GM21737 (cell line): ENCODE measurements around the gene NANS.
A peak's percentile ranks its signal among the peaks of the same experiment; 100 is the strongest.

Experiments
- ATAC-seq: cut with Tn5 transposase; IDR thresholded peaks from one replicate; pipeline ENCODE4 v1.9.1; 2021; ENCODE audit warnings: mild to moderate bottlenecking, moderate library complexity; ENCODE audit not compliant: unreplicated experiment

NANS gene

DNA sequence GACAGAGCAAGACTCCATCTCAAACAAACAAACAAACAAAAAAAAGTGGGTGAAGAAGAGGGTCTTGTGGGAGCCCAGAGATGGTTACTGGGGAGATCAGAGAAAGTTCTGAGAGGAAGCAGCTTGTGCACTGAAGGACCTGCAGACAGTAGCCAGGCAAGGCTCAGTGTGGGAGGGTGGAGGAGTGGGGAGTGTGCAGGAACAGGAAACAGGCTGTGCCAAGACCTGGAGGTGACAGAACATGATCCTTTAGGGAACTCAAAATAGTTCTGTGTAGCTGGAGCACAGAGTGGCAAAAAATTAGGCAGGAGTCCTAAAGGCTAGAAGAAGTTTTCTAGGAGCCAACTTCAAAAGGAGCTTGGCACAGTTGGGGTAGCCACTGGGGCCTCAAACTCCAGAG, 19.2 kb upstream of the NANS start:
- no peak for ATAC-seq

DNA sequence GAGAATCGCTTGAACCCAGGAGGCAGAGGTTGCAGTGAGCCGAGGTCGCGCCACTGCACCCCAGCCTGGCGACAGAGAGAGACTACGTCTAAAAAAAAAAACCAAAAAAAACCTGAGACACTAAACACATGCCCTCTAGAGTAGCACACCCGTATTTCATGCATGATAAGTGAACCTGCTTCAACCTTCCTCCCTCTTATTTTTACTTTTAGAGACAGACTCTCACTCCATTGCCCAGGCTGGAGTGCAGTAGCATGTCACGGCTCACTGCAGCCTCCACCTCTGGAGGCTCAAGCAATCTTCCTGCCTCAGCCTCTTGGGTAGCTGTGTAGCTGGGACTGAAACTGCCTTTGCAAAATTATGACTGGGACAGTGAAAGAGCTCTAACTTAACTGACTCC, 17.6 kb upstream of the NANS start:
- peak; percentile 49 for ATAC-seq

DNA sequence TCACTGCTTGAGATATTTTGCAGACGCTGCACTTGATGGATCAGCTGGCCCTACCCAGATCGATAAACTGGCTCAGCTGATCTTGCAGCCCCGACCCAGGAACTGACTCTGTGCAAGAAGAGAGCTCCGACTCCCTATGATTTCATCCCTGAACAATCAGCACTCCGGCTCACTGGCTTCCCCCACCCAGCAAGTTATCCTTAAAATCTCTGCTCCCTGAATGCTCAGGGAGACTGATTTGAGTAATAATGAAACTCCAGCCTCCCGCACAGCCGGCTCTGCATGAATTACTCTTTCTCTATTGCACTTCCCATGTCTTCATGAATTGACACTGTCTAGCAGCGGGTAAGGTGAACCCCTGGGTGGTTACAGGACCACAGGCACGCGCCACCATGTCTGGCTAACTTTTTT, 16.9 kb upstream of the NANS start:
- no peak for ATAC-seq

DNA sequence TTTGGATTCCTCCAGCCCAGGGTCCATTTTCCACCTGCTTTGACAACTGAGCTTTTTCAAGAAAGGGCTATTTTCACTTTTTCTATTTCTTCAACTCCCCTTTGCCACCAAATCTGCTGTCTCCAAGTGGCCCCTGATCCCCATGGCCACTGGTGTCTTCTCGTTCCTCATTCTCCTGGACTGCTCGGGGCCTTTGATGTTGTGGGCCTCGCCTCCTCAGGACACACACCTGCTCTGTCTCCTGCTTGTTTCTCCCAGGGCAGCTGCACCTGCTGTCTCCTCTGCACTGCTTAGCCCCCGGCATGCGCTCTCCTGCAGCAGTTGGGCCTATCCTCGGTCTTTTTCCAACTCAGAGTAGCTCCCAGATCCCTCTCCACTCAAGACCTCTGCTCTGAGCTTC, 16.3 kb upstream of the NANS start:
- no peak for ATAC-seq

DNA sequence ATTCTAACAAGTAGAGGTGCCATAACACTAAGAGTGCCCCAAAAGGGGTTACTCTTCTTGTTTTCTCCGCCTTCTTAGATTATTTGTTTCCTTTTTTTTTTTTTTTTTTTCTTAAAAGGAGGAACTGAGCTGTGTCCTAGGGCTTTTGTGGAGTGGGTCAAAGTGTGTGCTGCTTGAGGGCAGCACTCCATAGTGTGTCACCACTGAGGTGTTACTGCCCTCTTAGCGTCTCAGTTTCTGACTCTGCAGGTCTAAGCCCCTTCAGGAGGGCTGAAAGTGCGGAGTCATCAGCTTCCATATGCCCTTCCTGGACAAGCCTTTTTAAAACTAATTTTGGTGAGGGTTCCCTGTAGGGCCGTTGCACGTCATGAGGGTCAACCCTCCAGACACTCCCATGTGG, 12.6 kb upstream of the NANS start:
- no peak for ATAC-seq

DNA sequence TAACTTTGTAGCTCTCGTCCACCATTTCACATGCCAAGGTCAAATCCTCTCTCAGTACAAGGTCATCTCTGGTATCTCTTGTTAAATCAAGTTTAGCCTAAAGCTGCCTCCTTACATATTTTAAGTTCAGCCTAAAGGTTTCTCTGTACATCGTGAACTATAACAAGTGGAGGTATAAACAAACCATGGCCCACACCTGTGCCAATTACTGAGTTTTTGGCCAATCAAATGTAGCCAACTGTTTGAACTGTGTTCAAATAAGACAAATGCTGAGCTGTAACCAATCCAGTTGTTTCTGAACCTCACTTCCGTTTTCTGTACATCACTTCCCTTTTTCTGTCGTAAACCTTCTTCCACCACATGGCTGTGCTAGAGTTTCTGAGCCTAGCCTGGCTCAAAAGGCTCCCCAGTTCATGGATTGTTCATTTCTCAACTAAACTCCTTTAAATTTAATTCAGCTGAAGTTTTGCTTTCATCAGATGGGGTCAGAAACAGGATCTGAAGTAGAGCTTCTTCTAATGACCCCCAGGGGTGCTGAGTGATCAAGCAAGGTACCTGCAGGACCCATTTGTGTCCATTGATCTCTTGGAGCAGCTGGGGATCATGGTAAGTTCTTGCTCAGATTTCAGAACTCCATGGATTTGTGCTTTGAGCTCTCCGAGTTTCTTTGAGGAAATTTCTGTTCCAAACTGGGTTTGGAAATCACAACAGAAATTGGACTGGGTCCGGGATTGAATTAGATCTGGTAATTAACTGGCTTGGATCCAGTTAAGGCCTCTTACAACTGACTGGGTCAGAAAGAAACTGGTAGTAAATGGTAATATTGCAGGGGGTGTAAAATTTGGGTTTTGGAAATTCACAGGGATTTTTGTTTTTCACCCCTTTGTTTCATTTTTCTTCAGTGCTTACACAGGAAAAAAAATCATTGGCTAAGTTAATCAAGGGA, 11.0 kb upstream of the NANS start:
- peak; percentile 80 for ATAC-seq

DNA sequence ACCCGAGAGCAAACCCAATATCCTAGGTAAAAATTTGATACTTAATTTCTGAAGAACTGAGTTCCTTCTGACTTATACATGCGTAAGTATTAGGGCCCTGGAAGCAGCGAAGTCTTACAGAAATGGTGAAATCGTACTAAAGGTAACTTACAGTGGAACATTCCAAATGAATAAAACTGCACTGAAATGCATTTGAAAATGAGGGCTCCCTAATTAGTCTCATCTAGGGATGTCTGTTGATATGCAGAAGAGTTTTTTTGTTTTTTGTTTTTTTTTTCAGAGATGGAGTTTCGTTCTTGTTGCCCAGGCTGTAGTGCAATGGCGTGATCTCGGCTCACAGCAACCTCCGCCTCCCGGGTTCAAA, 10.4 kb upstream of the NANS start:
- no peak for ATAC-seq

DNA sequence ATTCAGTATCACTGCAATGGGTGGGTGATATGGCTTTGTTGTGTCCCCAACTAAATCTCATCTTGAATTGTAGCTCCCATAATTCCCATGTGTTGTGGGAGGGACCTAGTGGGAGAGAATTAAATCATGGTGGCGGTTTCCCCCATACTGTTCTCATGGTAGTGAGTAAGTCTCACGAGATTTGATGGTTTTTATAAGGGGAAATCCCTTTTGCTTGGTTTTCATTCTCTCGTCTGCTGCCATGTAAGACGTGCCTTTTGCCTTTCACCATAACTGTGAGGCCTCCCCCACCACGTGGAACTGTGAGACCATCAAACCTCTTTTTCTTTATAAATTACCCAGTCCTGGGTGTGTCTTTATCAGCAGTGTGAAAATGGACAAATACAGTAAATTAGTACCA, 9.5 kb upstream of the NANS start:
- no peak for ATAC-seq

DNA sequence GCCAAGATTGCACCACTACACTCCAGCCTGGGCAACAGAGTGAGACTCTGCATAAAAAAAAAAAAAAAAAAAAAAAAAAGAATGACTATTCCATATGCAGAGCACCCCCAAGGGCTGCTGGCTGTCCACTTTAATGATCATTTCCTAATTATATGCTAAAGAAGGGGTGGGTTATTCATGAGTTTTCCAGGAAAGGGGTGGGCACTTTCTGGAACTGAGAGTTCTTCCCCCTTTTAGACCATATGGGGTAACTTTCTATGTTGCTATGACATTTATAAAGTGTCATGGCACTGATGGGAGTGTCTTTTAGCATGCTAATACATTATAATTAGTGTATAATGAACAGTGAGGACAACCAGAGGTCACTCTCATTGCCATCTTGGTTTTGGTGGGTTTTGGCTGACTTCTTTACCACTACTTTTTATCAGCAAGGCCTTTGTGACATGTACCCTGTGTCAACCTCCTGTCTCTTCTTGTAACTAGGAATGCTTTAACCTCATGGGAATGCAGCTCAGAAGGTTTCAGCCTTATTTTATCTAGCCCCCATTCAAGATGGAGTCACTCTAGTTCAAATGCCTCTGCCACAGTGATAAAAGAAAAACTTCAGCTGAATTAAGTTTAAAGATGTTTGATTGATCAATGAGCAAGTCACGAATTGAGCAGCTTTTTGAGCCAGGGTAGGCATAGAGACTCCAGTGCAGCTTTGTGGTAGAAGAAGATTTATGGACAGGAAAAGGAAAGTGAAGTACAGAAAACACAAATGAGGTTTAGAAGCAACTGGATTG, 7.1 kb upstream of the NANS start:
- ATAC-seq: no peak

DNA sequence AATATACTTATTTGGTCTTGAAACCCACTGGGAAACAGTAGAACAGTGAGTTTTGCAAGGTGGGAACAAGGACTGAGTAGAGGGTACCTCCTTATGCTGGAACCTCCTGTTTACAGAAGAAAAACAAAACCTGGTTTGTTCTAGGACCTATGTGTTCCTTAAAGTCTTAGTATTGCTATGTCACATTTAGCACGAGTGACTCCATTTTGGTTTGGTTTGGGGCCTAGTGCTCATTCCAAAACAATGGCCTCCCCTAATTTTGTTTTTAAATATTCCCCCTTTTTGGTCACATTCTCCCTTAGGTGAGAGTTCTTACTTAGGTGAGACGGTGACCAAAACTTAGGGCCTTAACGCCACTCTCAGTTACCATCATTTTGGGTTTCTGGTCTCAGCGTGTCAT, 6.2 kb upstream of the NANS start:
- ATAC-seq: no peak

DNA sequence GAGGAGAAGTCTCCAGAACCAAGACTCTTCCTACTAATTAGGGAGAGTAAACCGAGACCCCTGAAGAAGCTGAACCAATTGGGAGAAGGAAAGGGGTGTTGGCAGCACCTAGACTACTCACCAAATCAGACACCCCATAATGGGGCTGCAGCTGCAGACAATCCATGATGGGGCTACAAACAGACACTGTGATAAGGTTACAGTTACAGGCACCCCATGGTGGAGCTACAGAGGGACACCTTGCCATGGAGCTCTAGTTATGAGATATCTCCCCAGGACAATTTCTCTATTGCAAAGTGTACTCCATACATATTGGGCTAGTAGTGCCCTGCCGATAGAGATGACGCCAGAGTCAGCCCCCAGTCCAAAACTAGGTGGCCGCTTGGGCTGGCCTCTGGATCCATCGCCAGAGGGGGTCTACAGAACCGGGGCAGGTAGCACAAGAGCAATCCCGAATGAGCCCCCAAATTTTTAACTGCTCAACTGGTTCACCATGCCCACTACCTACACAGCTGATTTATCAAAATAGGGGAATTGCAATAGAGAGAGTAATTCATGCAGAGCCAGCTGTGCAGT, 2.1 kb upstream of the NANS start:
- ATAC-seq: no peak

DNA sequence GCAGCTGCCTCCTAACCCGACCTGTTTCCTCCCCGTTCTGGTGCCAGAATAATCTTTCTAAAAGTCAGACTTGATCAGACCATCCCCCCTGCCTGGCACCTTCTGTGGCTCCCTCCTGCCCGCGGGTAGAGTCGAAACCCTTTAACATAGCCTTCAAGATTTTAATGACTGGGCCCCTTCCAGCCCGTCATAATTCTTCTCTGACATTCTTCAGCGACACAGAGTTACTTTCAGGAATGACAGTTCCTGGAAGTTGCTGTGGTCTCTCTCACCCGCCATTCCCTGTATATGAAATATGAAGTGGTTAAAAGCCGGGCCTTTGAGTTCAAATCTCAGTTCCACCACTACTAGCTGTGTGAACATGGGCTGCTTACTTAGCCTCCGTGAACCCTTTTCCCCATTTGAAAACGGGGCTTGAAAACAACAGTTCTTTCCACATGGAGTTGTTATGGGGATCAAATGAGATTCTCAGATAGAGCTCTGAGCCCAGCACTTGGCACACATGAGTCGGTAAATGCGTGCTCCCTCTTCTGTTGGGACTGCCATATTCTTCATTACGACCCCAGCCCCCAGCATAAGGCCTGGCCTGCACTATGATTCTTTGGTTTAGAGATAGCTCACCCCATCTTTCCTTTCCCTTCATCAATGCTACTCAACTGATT, 737 bp downstream of the NANS start:
- no peak for ATAC-seq

DNA sequence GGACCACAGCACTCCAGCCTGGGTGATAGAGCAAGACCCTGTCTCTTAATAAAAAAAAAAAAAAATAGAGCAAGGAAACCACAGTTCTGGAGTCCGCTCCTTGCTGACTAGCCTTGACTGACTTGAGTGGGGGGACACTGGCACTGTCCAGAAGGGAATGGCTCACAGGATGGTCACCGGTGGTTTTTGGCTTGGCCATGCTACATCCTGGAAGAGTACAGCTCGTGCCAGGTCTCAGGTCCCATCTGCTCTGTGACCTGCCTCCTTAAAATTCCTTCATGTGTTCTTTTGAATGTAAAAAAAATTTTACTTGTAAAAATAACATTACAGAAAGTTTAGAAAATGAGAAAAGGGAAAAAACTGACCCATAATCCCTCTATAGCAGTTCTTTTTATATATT, 5.6 kb downstream of the NANS start:
- no peak for ATAC-seq

DNA sequence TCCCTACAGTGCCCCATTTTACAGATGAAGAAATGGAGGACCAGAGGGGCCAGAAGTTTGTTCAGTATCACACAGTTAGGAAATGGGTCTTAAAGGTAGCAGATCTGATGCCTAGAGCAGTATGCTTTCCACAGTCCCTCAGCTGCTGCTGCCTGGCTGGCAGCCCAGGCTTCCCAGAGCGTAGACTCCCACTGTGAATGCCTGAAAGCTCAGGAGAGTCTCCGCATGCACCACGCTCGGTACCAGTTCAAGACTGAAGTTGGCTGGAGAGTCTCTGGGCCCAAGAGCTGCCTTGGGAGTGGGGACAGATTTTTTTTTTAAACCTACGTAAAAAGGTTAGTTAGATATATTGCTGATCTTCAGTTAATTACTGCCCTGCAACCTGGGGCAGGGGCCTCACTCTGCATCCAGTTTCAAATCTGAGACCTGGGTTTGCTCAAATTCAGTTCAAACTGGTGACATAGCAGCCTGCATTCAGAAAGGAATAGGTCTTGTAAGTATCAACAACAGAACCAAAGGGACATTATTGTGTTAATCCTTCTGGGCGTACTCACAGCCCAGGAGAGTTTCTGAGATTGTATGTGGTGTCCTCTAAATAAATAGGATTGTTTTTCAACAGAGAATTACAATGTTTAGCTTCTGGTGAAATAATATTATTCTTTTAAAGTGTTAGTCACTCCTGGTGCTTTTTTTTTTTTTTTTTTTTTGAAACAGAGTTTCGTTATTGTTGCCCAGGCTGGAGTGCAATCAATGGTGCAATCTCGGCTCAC, 8.3 kb downstream of the NANS start:
- no peak for ATAC-seq

DNA sequence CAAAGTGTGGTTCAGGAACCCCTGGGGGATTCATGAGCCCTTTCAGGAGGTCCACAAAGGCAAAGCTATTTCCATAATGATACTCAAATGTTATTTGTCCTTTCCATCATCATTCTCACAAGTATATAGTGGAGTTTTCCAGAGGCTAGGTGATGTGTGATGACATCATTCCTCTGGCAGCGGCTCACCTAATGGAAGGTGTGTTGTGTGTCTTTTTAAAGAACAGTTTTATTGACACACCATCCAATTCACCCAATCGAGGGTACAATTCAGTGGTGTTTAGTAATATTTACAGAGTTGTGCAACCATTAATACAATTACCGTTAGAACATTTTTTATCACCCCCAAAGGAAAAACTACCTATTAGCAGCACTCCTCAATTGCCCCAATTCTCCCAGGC, 9.7 kb downstream of the NANS start:
- no peak for ATAC-seq

DNA sequence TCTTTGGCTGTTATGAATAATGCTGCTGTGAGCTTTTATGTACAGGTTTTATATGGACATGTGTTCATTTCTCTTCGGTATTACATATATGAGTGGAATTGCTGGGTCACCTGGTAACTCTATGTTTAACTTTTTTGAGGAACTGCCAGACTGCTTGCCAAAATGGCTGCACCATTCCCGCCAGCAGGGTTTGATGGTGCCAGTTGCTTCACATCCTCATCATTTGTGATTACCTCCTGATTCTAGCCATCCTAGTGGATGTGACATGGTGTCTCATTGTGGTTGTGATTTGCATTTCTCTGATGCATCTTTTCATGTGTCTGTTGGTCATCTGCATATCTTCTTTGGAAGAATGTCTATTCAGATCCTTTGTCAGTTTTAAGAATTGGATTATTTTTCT, 10.7 kb downstream of the NANS start:
- no peak for ATAC-seq

DNA sequence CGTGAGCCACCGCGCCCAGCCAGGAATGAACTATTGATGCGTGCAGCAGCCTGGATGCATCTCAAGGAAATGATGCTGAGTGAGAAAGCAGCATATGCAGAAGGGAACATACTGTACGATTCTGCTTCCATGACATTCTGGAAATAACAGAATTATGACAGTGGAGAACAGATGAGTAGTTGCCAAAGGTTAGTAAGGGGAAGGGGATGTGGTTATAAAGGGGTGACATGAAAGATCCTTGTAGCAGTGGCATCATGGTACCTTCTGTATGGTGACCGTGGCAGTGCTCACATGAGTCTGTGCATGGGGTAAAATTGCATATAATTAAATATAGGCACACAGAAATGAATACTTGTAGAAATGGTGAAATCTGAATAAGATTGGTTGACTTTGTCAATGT, 13.0 kb downstream of the NANS start:
- no peak for ATAC-seq

DNA sequence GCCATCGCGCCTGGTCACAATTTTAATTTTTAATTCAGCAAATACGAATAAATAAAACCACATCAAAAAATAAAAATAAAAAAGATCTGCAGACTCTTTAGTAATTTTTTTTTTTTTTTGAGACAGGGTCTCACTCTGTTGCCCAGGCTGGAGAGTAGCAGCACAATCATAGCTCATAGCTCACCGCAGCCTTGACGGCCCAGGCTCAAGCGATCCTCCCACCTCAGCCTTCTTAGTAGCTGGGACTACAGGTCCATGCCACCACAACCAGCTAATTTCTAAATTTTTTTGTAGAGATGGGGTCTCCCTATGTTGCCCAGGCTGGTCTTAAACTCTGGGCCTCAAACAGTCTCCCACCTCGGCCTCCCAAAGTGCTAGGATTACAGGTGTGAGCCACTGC, 14.2 kb downstream of the NANS start:
- no peak for ATAC-seq

DNA sequence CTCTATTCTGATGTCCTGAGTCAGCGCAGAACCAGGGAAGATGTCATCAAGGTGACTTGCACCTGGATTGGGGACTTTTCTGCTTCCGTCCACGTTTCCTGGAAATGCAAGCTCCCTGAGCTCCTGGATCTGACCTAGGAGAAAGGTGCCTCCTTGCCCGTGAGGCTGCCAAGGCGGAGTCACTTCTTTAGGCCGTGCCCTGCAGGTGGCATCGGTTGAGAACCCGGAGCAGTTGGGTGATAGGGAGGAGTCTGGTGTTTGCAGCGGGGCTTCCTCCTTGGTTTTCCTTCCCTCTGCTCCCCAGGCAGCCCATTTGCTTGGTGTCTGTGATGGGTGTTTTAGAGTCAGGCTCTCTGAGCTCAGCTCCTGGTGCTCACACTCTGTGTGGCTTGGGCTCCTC, 15.2 kb downstream of the NANS start:
- no peak for ATAC-seq

DNA sequence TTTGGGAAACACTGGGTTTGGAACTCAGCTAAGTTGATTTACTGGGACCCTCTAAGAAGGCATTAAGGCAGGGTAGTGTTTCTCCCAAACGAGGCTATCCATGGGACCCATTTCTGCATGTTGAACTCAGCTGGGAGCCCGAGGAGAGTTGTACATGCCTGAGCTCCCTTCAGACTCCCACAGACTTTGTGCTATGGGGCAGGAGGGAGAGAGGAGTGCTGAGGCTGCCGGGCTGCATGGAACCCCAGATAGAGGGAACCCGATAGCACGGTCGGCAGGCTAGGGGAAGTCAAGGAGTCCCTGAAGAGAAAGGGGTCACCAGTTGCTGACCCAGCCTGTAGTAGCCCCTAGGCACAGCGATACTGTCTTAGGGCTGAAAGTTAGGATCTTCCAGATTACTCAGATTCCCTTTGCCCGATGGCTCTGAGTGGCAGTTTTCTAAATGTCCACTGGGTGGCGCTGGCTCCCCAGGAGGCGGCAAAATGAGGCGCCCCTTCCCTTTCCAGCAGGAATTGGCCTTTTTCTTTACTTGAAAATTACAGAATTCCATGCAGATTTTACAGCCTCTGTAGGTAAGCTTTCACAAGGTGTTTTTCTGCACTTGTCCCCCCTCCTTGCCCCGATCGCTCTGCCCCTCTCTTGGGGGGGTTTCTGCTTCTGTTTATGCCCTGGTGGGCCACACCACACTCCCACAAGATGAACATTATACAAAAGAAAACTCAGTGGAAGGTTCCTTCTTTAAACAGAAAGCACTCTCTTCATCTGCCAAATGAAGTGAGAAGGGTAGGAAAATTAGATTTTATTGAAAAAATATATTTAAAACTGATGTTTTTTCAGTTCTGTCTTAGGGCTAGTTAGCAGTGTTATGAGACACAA, 17.8 kb downstream of the NANS start:
- no peak for ATAC-seq
